ENCODE measurements around the gene EPB42.
"Not testable (repeated sequence)": the region's sequence is repeated elsewhere in the genome, so short reads cannot be mapped to it uniquely, and the experiment has no call there.

EPB42 gene

GRCh38 chr15:43211224-43211735 lies 9.5 kb downstream of the EPB42 start:
- no peak for FAIRE-seq

- no peak for FAIRE-seq
These were observed 10.0 kb downstream of the EPB42 start for GRCh38 chr15:43210807-43211206.

- FAIRE-seq: no peak
These were observed 10.6 kb downstream of the EPB42 start for GRCh38 chr15:43210172-43210745.

- FAIRE-seq: no peak
These were observed 11.6 kb downstream of the EPB42 start for GRCh38 chr15:43209059-43209824.

GRCh38 chr15:43208052-43209002 lies 12.5 kb downstream of the EPB42 start:
- FAIRE-seq: no peak

- no peak for FAIRE-seq
These were observed 13.8 kb downstream of the EPB42 start for GRCh38 chr15:43207024-43207423.

GRCh38 chr15:43206054-43206453 lies 14.8 kb downstream of the EPB42 start:
- no peak for FAIRE-seq

- FAIRE-seq: no peak
These were observed 16.6 kb downstream of the EPB42 start for GRCh38 chr15:43204016-43204901.

- FAIRE-seq: no peak
These were observed 20.8 kb downstream of the EPB42 start for GRCh38 chr15:43199945-43200488.

GRCh38 chr15:43198992-43199391 lies 21.8 kb downstream of the EPB42 start:
- no peak for FAIRE-seq

- FAIRE-seq: not testable (repeated sequence)
These were observed 22.3 kb downstream of the EPB42 start for GRCh38 chr15:43198556-43198955.

GRCh38 chr15:43197773-43198172 lies 23.0 kb downstream of the EPB42 start:
- FAIRE-seq: not testable (repeated sequence)

- FAIRE-seq: no peak
These were observed 23.9 kb downstream of the EPB42 start for GRCh38 chr15:43196760-43197548.

GRCh38 chr15:43194795-43195194 lies 26.0 kb downstream of the EPB42 start:
- FAIRE-seq: no peak

- FAIRE-seq: peak; percentile 43
These were observed 27.1 kb downstream of the EPB42 start for GRCh38 chr15:43193710-43194109.

GRCh38 chr15:43190178-43190577 lies 30.6 kb downstream of the EPB42 start:
- no peak for FAIRE-seq

GRCh38 chr15:43189296-43189695 lies 31.5 kb downstream of the EPB42 start:
- FAIRE-seq: no peak

- FAIRE-seq: peak; percentile 98
These were observed 33.2 kb downstream of the EPB42 start for GRCh38 chr15:43187544-43188155.

GRCh38 chr15:43186003-43186353 lies 34.8 kb downstream of the EPB42 start:
- FAIRE-seq: no peak

GRCh38 chr15:43185157-43186002 lies 35.4 kb downstream of the EPB42 start, which contains the start of gene CCNDBP1:
Gene CCNDBP1, plus strand, starts transcription at chr15:43185403. Its CDS starts 96 bp downstream, at chr15:43185499.
- peak; percentile 84 for FAIRE-seq

All from A204.1 (cell line).